A673 (cell line): Measurements from ENCODE around the gene SPHK1.

Source experiments
- EZH2 ChIP-seq: fragments of 200-600 bp; sonication (generic); IDR thresholded peaks from 2 replicates; pipeline ENCODE4 v1.6.1; 2017; ENCODE audit warnings: borderline replicate concordance, low read depth, mild to moderate bottlenecking, mixed read lengths, antibody characterized with exemption, low read length; ENCODE audit not compliant: poor library complexity, severe bottlenecking
- TF ChIP-seq, protein P1 (sequence below): fragments of 300-800, 200-600 bp; sonication (generic); conservative IDR thresholded peaks from 2 replicates; pipeline ENCODE4 v1.5.1; 2017; ENCODE audit warnings: low read depth, mild to moderate bottlenecking, antibody characterized with exemption, low read length, moderate library complexity, mixed read lengths

DNA sequence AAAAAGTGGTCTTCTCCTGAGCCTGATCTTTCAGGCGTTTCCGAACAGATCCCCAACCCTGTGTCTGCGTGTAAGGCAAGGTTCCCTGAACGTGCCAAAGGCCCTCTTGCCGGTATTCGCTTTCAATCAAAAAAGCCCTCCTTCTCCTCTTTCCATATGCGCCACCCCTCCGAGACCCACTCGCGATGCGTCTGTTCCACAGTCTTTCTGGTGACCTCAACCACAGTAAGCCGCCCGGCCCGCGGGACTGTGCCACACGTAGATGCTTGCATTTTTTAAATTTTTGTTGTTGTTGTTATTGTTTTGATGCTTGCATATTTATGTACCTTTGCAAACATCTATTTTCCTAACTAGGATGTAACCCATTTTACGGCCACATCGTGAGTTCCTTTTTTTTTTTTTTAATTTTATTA, 30.1 kb upstream of the SPHK1 start:
- TF ChIP-seq, protein P1, sequence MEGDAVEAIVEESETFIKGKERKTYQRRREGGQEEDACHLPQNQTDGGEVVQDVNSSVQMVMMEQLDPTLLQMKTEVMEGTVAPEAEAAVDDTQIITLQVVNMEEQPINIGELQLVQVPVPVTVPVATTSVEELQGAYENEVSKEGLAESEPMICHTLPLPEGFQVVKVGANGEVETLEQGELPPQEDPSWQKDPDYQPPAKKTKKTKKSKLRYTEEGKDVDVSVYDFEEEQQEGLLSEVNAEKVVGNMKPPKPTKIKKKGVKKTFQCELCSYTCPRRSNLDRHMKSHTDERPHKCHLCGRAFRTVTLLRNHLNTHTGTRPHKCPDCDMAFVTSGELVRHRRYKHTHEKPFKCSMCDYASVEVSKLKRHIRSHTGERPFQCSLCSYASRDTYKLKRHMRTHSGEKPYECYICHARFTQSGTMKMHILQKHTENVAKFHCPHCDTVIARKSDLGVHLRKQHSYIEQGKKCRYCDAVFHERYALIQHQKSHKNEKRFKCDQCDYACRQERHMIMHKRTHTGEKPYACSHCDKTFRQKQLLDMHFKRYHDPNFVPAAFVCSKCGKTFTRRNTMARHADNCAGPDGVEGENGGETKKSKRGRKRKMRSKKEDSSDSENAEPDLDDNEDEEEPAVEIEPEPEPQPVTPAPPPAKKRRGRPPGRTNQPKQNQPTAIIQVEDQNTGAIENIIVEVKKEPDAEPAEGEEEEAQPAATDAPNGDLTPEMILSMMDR = no peak
- TF ChIP-seq EZH2 = no peak
